ENCODE data around the gene FHIP1A.

The FHIP1A gene

GRCh38 chr4:151418856-151419255 is 9.9 kb downstream of the FHIP1A start:
- no peak overlapping the region for H3K4me3 ChIP-seq (ENCODE audit: low read depth in 1 of 2, low read length in 2 of 2)
- H3K9ac ChIP-seq (ENCODE audit: low read length) = no peak overlapping the region
- H3K9me3 ChIP-seq (ENCODE audit: low read length) = no peaks in the 10 kb centered on the region
- no peaks in the 10 kb centered on the region for H3K4me1 ChIP-seq (ENCODE audit: insufficient read depth, low read length)
- H3K36me3 ChIP-seq (ENCODE audit: insufficient read depth, low read length) = no peaks in the 10 kb centered on the region
- no peak overlapping the region for H3K27ac ChIP-seq (ENCODE audit: low read depth, low read length)
- no peaks in the 10 kb centered on the region for H3K27me3 ChIP-seq (ENCODE audit: control insufficient read depth in 1 of 2, insufficient read depth in 2 of 2, low read length in 2 of 2)

GRCh38 chr4:151420250-151420807 is 11.4 kb downstream of the FHIP1A start:
- no peaks in the 10 kb centered on the region for H3K4me1 ChIP-seq (ENCODE audit: insufficient read depth, low read length)
- no peaks in the 10 kb centered on the region for H3K27me3 ChIP-seq (ENCODE audit: control insufficient read depth in 1 of 2, insufficient read depth in 2 of 2, low read length in 2 of 2)
- H3K4me3 ChIP-seq (ENCODE audit: low read depth in 1 of 2, low read length in 2 of 2) = no peak overlapping the region
- no peak overlapping the region for H3K9ac ChIP-seq (ENCODE audit: low read length)
- no peaks in the 10 kb centered on the region for H3K9me3 ChIP-seq (ENCODE audit: low read length)
- H3K27ac ChIP-seq (ENCODE audit: low read depth, low read length) = no peak overlapping the region
- H3K36me3 ChIP-seq (ENCODE audit: insufficient read depth, low read length) = no peaks in the 10 kb centered on the region

- Histone ChIP-seq H3K27me3 (ENCODE audit: control insufficient read depth in 1 of 2, insufficient read depth in 2 of 2, low read length in 2 of 2) (no peaks in the 10 kb centered on the region), H3K27ac (ENCODE audit: low read depth, low read length) (no peak overlapping the region), H3K9me3 (ENCODE audit: low read length) (no peaks in the 10 kb centered on the region), H3K9ac (ENCODE audit: low read length) (no peak overlapping the region), H3K36me3 (ENCODE audit: insufficient read depth, low read length) (no peaks in the 10 kb centered on the region), H3K4me3 (ENCODE audit: low read depth in 1 of 2, low read length in 2 of 2) (no peak overlapping the region), H3K4me1 (ENCODE audit: insufficient read depth, low read length) (no peaks in the 10 kb centered on the region)
Measured at GRCh38 chr4:151422854-151423253, 13.9 kb downstream of the FHIP1A start.

GRCh38 chr4:151426513-151426912 is 17.5 kb downstream of the FHIP1A start:
- H3K9me3 ChIP-seq (ENCODE audit: low read length) = no peaks in the 10 kb centered on the region
- H3K27ac ChIP-seq (ENCODE audit: low read depth, low read length) = no peak overlapping the region
- no peak overlapping the region for H3K9ac ChIP-seq (ENCODE audit: low read length)
- no peak overlapping the region for H3K4me3 ChIP-seq (ENCODE audit: low read depth in 1 of 2, low read length in 2 of 2)
- no peaks in the 10 kb centered on the region for H3K4me1 ChIP-seq (ENCODE audit: insufficient read depth, low read length)
- H3K36me3 ChIP-seq (ENCODE audit: insufficient read depth, low read length) = no peaks in the 10 kb centered on the region
- H3K27me3 ChIP-seq (ENCODE audit: control insufficient read depth in 1 of 2, insufficient read depth in 2 of 2, low read length in 2 of 2) = no peaks in the 10 kb centered on the region

- Histone ChIP-seq H3K4me3 (ENCODE audit: low read depth in 1 of 2, low read length in 2 of 2) (no peak overlapping the region), H3K36me3 (ENCODE audit: insufficient read depth, low read length) (no peaks in the 10 kb centered on the region), H3K9ac (ENCODE audit: low read length) (no peak overlapping the region), H3K27me3 (ENCODE audit: control insufficient read depth in 1 of 2, insufficient read depth in 2 of 2, low read length in 2 of 2) (no peaks in the 10 kb centered on the region), H3K27ac (ENCODE audit: low read depth, low read length) (no peak overlapping the region), H3K4me1 (ENCODE audit: insufficient read depth, low read length) (no peaks in the 10 kb centered on the region), H3K9me3 (ENCODE audit: low read length) (no peaks in the 10 kb centered on the region)
Measured at GRCh38 chr4:151427266-151427665, 18.3 kb downstream of the FHIP1A start.

- Histone ChIP-seq H3K4me1 (ENCODE audit: insufficient read depth, low read length) (no peaks in the 10 kb centered on the region), H3K36me3 (ENCODE audit: insufficient read depth, low read length) (no peaks in the 10 kb centered on the region), H3K9ac (ENCODE audit: low read length) (no peak overlapping the region), H3K27me3 (ENCODE audit: control insufficient read depth in 1 of 2, insufficient read depth in 2 of 2, low read length in 2 of 2) (no peaks in the 10 kb centered on the region), H3K4me3 (ENCODE audit: low read depth in 1 of 2, low read length in 2 of 2) (no peak overlapping the region), H3K9me3 (ENCODE audit: low read length) (no peaks in the 10 kb centered on the region), H3K27ac (ENCODE audit: low read depth, low read length) (no peak overlapping the region)
Measured at GRCh38 chr4:151428346-151428745, 19.4 kb downstream of the FHIP1A start.

GRCh38 chr4:151429957-151430570 is 21.1 kb downstream of the FHIP1A start:
- Histone ChIP-seq H3K9ac (ENCODE audit: low read length) (no peak overlapping the region), H3K9me3 (ENCODE audit: low read length) (no peaks in the 10 kb centered on the region), H3K4me3 (ENCODE audit: low read depth in 1 of 2, low read length in 2 of 2) (no peak overlapping the region), H3K36me3 (ENCODE audit: insufficient read depth, low read length) (no peaks in the 10 kb centered on the region), H3K27ac (ENCODE audit: low read depth, low read length) (no peak overlapping the region), H3K4me1 (ENCODE audit: insufficient read depth, low read length) (no peaks in the 10 kb centered on the region), H3K27me3 (ENCODE audit: control insufficient read depth in 1 of 2, insufficient read depth in 2 of 2, low read length in 2 of 2) (no peaks in the 10 kb centered on the region)

GRCh38 chr4:151430740-151431457 is 21.9 kb downstream of the FHIP1A start:
- Histone ChIP-seq H3K4me1 (ENCODE audit: insufficient read depth, low read length) (no peaks in the 10 kb centered on the region), H3K36me3 (ENCODE audit: insufficient read depth, low read length) (no peaks in the 10 kb centered on the region), H3K4me3 (ENCODE audit: low read depth in 1 of 2, low read length in 2 of 2) (no peak overlapping the region), H3K27me3 (ENCODE audit: control insufficient read depth in 1 of 2, insufficient read depth in 2 of 2, low read length in 2 of 2) (no peaks in the 10 kb centered on the region), H3K9me3 (ENCODE audit: low read length) (no peaks in the 10 kb centered on the region), H3K27ac (ENCODE audit: low read depth, low read length) (no peak overlapping the region), H3K9ac (ENCODE audit: low read length) (no peak overlapping the region)

- Histone ChIP-seq H3K9me3 (ENCODE audit: low read length) (no peaks in the 10 kb centered on the region), H3K9ac (ENCODE audit: low read length) (no peak overlapping the region), H3K4me1 (ENCODE audit: insufficient read depth, low read length) (no peaks in the 10 kb centered on the region), H3K27ac (ENCODE audit: low read depth, low read length) (no peak overlapping the region), H3K27me3 (ENCODE audit: control insufficient read depth in 1 of 2, insufficient read depth in 2 of 2, low read length in 2 of 2) (no peaks in the 10 kb centered on the region), H3K4me3 (ENCODE audit: low read depth in 1 of 2, low read length in 2 of 2) (no peak overlapping the region), H3K36me3 (ENCODE audit: insufficient read depth, low read length) (no peaks in the 10 kb centered on the region)
Measured at GRCh38 chr4:151431728-151432127, 22.8 kb downstream of the FHIP1A start.

GRCh38 chr4:151432654-151433053 is 23.7 kb downstream of the FHIP1A start:
- no peaks in the 10 kb centered on the region for H3K9me3 ChIP-seq (ENCODE audit: low read length)
- H3K27me3 ChIP-seq (ENCODE audit: control insufficient read depth in 1 of 2, insufficient read depth in 2 of 2, low read length in 2 of 2) = no peaks in the 10 kb centered on the region
- H3K36me3 ChIP-seq (ENCODE audit: insufficient read depth, low read length) = no peaks in the 10 kb centered on the region
- H3K4me1 ChIP-seq (ENCODE audit: insufficient read depth, low read length) = no peaks in the 10 kb centered on the region
- H3K9ac ChIP-seq (ENCODE audit: low read length) = no peak overlapping the region
- no peak overlapping the region for H3K4me3 ChIP-seq (ENCODE audit: low read depth in 1 of 2, low read length in 2 of 2)
- H3K27ac ChIP-seq (ENCODE audit: low read depth, low read length) = no peak overlapping the region

- Histone ChIP-seq H3K9me3 (ENCODE audit: low read length) (no peaks in the 10 kb centered on the region), H3K9ac (ENCODE audit: low read length) (no peak overlapping the region), H3K36me3 (ENCODE audit: insufficient read depth, low read length) (no peaks in the 10 kb centered on the region), H3K27me3 (ENCODE audit: control insufficient read depth in 1 of 2, insufficient read depth in 2 of 2, low read length in 2 of 2) (no peaks in the 10 kb centered on the region), H3K27ac (ENCODE audit: low read depth, low read length) (no peak overlapping the region), H3K4me1 (ENCODE audit: insufficient read depth, low read length) (no peaks in the 10 kb centered on the region), H3K4me3 (ENCODE audit: low read depth in 1 of 2, low read length in 2 of 2) (no peak overlapping the region)
Measured at GRCh38 chr4:151434183-151434860, 25.3 kb downstream of the FHIP1A start.
